HT-29 (cell line): Measurements from ENCODE around the gene ZFYVE9. TPM values are rescaled to one million over a fixed set of nuclear protein-coding genes. Genes with fewer than 3 reads are reported as not detected.

Source experiments
- DNase-seq: peaks from one replicate; pipeline ENCODE4 v3.0.0-alpha.2; 2015; ENCODE audit warnings: low spot score
- total RNA-seq: library from RNA; depleted of rRNA; stranded (reverse); fragments of >200 nt; shearing (Covaris generic); gene quantifications from 2 replicates; pipeline ENCODE4 v1.2.3, GENCODE V29; 2014

ZFYVE9 gene
- total RNA-seq, 1 experiment from 2014 or later, result 6.3 TPM

GRCh38 chr1:52243221-52243987 is 101.5 kb downstream of the ZFYVE9 start:
- no peak for DNase-seq

- DNase-seq, result no peak
Observed at GRCh38 chr1:52249831-52250230, 107.9 kb downstream of the ZFYVE9 start.

GRCh38 chr1:52253421-52253820 is 111.5 kb downstream of the ZFYVE9 start:
- DNase-seq, result no peak

GRCh38 chr1:52259886-52260285 is 118.0 kb downstream of the ZFYVE9 start:
- no peak for DNase-seq

- DNase-seq, result no peak
Observed at GRCh38 chr1:52263153-52263910, 121.4 kb downstream of the ZFYVE9 start.

- no peak for DNase-seq
Observed at GRCh38 chr1:52264530-52265115, 122.7 kb downstream of the ZFYVE9 start.

- no peak for DNase-seq
Observed at GRCh38 chr1:52266507-52266906, 124.6 kb downstream of the ZFYVE9 start.

- DNase-seq, result no peak
Observed at GRCh38 chr1:52268372-52268771, 126.5 kb downstream of the ZFYVE9 start.

- no peak for DNase-seq
Observed at GRCh38 chr1:52281518-52281917, 139.6 kb downstream of the ZFYVE9 start.

GRCh38 chr1:52288286-52288685 is 146.4 kb downstream of the ZFYVE9 start:
- DNase-seq, result no peak

- DNase-seq, result no peak
Observed at GRCh38 chr1:52294580-52294979, 152.7 kb downstream of the ZFYVE9 start.

GRCh38 chr1:52296345-52296744 is 154.5 kb downstream of the ZFYVE9 start:
- peak; percentile 81 for DNase-seq

GRCh38 chr1:52305417-52306226 is 163.7 kb downstream of the ZFYVE9 start:
- DNase-seq, result no peak

- DNase-seq, result no peak
Observed at GRCh38 chr1:52306227-52307006, 164.5 kb downstream of the ZFYVE9 start.

- no peak for DNase-seq
Observed at GRCh38 chr1:52321061-52321460, 179.2 kb downstream of the ZFYVE9 start.

GRCh38 chr1:52323731-52324130 is 181.8 kb downstream of the ZFYVE9 start:
- DNase-seq, result no peak

- no peak for DNase-seq
Observed at GRCh38 chr1:52325786-52326185, 183.9 kb downstream of the ZFYVE9 start.

- DNase-seq, result no peak
Observed at GRCh38 chr1:52328615-52329014, 186.7 kb downstream of the ZFYVE9 start.

- DNase-seq, result no peak
Observed at GRCh38 chr1:52332411-52332810, 190.5 kb downstream of the ZFYVE9 start.

- no peak for DNase-seq
Observed at GRCh38 chr1:52334906-52335528, 193.1 kb downstream of the ZFYVE9 start.
